Measurements from ENCODE around the gene RCAN1. TPM values are rescaled to one million over a fixed set of nuclear protein-coding genes. Genes with fewer than 3 reads are reported as not detected.

The RCAN1 gene
- total and polyA plus RNA-seq, 9 donors = 8.6 to 26.7 (median 10.0) TPM

DNA sequence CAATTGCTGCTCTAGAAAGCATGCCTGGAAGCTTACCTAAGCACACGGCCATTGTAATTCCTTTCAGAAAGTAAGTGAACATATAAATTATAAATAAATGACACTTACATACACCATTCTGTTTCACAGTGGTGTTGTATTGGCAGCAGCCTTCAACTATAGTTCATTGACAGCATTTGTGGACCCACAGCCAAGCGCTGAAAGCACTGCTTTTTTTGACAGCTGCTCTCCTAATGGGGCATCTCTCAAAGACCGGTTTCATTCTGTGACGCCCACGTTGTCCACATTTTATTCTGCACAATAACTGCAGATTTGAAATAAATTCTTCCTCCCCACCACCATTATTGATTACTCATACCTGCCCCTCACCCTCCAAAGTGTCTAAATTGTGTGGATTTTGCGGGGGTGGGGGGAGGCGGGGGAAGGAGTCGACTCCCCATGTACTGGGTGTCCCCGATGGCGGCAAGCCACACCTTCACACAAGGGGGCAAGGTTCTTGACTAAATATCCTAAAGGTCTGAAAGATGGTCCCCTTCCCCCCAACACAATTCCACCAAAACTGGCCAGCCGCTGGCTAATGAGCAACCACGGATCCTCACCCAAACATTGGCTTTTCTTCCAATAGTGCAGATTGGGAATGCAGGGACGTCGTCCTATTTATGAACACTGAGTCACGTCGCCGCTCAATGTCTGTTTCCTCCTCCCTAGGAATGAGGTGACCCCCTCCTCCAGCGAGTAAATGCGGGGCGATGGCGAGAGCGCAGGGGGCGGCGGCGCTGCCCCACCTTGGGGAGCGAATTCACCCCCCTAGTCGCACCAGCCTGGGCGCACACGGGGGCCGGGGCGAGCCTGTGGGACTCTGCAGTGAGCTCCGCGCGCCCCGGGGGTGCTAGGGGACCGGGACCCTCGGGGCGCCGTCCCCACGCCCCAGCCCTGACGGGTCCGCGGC is 960 bp downstream of the RCAN1 start:
- peak in 2 of 5 donors; percentile 26 to 29 for DNase-seq
- Histone ChIP-seq H3K9me3 (no peaks in the 10 kb centered on the region), H3K27me3 (no peaks in the 10 kb centered on the region), H3K4me1 (ENCODE audit: insufficient read depth) (peaks cover 2% of the 10 kb centered on the region), H3K27ac (no peak overlapping the region), H3K36me3 (no peaks in the 10 kb centered on the region), H3K4me3 (peak overlapping the region; percentile 52)
- 8 to 11% (median 11%) methylated on average over 26 to 43 of the region's 43 CpGs for WGBS, 3 donors
- TF ChIP-seq EP300 (IDR thresholded peaks at IDR 0.05) = no peak
- TF ChIP-seq, protein P1, sequence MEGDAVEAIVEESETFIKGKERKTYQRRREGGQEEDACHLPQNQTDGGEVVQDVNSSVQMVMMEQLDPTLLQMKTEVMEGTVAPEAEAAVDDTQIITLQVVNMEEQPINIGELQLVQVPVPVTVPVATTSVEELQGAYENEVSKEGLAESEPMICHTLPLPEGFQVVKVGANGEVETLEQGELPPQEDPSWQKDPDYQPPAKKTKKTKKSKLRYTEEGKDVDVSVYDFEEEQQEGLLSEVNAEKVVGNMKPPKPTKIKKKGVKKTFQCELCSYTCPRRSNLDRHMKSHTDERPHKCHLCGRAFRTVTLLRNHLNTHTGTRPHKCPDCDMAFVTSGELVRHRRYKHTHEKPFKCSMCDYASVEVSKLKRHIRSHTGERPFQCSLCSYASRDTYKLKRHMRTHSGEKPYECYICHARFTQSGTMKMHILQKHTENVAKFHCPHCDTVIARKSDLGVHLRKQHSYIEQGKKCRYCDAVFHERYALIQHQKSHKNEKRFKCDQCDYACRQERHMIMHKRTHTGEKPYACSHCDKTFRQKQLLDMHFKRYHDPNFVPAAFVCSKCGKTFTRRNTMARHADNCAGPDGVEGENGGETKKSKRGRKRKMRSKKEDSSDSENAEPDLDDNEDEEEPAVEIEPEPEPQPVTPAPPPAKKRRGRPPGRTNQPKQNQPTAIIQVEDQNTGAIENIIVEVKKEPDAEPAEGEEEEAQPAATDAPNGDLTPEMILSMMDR (IDR thresholded peaks at IDR 0.05) = no peak
- TF ChIP-seq POLR2A (IDR thresholded peaks at IDR 0.05) = no peak
- intact Hi-C loops (cut with DNase I) = loop anchor here in 1 of 4 donors (10.0 kb wide), 1 partner anchor 699 kb away; the partner anchor contains the start of gene ATP5PO

DNA sequence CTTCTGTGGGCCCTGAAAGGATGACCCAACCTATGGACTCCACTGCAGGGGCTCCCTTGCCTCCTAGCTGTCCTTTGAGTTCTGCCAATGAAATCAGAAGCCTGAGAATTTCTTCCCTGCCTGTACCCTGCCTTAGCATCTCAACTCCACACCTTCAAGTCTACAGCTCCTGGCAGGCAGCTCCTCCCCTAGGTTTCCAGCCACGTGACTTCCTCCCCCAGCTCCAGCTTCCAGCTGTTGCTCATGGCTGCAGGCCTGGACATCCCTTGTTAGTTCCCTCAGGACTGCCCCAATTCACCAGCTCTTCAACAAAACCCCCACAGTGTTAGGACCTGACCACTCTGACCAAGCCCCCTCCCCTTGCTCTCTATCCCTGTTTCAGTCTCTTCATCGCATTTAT is 2.4 kb downstream of the RCAN1 start:
- no peak overlapping the region for H3K4me3 ChIP-seq
- TF ChIP-seq, protein P1 (IDR thresholded peaks at IDR 0.05) = no peak
- H3K4me1 ChIP-seq (ENCODE audit: insufficient read depth) = peaks cover 2% of the 10 kb centered on the region
- H3K36me3 ChIP-seq = no peaks in the 10 kb centered on the region
- no peak for DNase-seq
- H3K27ac ChIP-seq = no peak overlapping the region
- H3K27me3 ChIP-seq = no peaks in the 10 kb centered on the region
- WGBS, 3 donors = 56 to 67% (median 58%) methylated on average over 2 of the region's 2 CpGs
- intact Hi-C loops (cut with DNase I) = loop anchor here in 1 of 4 donors (10.0 kb wide), 1 partner anchor 698 kb away; the partner anchor contains the start of gene ATP5PO
- H3K9me3 ChIP-seq = no peaks in the 10 kb centered on the region

DNA sequence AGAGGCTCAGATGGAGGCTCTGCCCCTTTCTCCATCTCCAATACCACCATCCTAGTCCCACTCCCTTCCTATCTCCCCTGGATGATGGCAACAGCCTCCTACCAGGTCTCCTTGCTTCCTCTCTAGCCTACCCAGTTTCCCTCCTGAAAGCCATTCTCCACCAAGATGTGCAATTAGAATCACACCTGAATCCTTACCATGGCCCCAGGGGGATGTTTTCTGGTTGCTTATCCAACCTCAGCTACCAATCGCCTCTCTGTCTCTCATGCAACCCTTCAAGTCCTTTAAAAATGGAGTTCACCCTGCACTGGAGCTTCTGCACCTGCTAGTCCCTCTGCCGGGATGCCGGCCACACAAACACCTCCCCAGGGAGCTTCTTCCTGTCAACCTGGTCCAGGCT is 2.9 kb downstream of the RCAN1 start:
- no peak overlapping the region for H3K27ac ChIP-seq
- TF ChIP-seq, protein P1 (IDR thresholded peaks at IDR 0.05) = no peak
- no peak for TF ChIP-seq POLR2A (IDR thresholded peaks at IDR 0.05)
- no peak for TF ChIP-seq EP300 (IDR thresholded peaks at IDR 0.05)

DNA sequence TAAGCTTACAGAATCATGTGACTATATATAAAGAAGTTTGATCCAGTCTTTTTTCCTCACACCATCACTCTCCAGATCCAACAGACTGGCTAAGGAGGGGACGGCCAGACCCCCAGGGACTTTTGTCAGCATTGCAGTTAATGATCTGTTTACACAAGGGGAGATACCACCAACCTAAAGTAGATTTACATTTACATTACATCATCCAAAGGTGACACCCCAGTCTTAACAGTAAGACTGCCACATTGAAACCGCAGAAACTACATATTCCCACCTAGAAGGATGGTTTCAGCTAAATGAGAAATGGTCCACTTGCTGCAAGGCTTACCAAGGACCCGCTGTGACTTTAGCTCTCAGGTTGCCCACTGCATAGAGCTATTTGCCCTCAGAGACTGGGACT is 3.4 kb downstream of the RCAN1 start:
- intact Hi-C loops (cut with DNase I) = loop anchor here in 1 of 4 donors (10.0 kb wide), 1 partner anchor 697 kb away; the partner anchor contains the start of gene ATP5PO
- DNase-seq = no peak
- Histone ChIP-seq H3K27me3 (no peaks in the 10 kb centered on the region), H3K9me3 (no peaks in the 10 kb centered on the region), H3K27ac (no peak overlapping the region), H3K4me1 (ENCODE audit: insufficient read depth) (peaks cover 2% of the 10 kb centered on the region), H3K36me3 (no peaks in the 10 kb centered on the region), H3K4me3 (no peak overlapping the region)
- TF ChIP-seq, protein P1 (IDR thresholded peaks at IDR 0.05) = no peak
- TF ChIP-seq EP300 (IDR thresholded peaks at IDR 0.05) (no peak), POLR2A (IDR thresholded peaks at IDR 0.05) (no peak)
- WGBS, 3 donors = 89 to 95% (median 92%) methylated on average over 3 of the region's 3 CpGs

More for the DNA sequence above, 2.9 kb downstream of the RCAN1 start:
- peaks cover 2% of the 10 kb centered on the region for H3K4me1 ChIP-seq (ENCODE audit: insufficient read depth)
- no peak overlapping the region for H3K4me3 ChIP-seq
- H3K36me3 ChIP-seq = no peaks in the 10 kb centered on the region
- intact Hi-C loops (cut with DNase I) = loop anchor here in 1 of 4 donors (10.0 kb wide), 1 partner anchor 697 kb away; the partner anchor contains the start of gene ATP5PO
- 87 to 90% (median 90%) methylated on average over 3 of the region's 3 CpGs for WGBS, 3 donors
- H3K9me3 ChIP-seq = no peaks in the 10 kb centered on the region
- H3K27me3 ChIP-seq = no peaks in the 10 kb centered on the region
- DNase-seq = no peak
